NCI-H1417 (cell line): ENCODE data around the gene SUN5.

Experiments
- DNase-seq, 3 experiments: peaks; one replicate each; lab custom pipeline; 2025; lab: John Stamatoyannopoulos, UW

The SUN5 gene

GRCh38 chr20:32993496-32994050 is 10.7 kb downstream of the SUN5 start:
- no peak for DNase-seq

- DNase-seq: no peak
Measured at GRCh38 chr20:32991792-32992641, 12.2 kb downstream of the SUN5 start.

GRCh38 chr20:32991383-32991782 is 12.8 kb downstream of the SUN5 start:
- no peak for DNase-seq

- DNase-seq: no peak
Measured at GRCh38 chr20:32990426-32990825, 13.8 kb downstream of the SUN5 start.

- no peak for DNase-seq
Measured at GRCh38 chr20:32989507-32990283, 14.5 kb downstream of the SUN5 start.

- no peak for DNase-seq
Measured at GRCh38 chr20:32988008-32988407, 16.2 kb downstream of the SUN5 start.

DNA sequence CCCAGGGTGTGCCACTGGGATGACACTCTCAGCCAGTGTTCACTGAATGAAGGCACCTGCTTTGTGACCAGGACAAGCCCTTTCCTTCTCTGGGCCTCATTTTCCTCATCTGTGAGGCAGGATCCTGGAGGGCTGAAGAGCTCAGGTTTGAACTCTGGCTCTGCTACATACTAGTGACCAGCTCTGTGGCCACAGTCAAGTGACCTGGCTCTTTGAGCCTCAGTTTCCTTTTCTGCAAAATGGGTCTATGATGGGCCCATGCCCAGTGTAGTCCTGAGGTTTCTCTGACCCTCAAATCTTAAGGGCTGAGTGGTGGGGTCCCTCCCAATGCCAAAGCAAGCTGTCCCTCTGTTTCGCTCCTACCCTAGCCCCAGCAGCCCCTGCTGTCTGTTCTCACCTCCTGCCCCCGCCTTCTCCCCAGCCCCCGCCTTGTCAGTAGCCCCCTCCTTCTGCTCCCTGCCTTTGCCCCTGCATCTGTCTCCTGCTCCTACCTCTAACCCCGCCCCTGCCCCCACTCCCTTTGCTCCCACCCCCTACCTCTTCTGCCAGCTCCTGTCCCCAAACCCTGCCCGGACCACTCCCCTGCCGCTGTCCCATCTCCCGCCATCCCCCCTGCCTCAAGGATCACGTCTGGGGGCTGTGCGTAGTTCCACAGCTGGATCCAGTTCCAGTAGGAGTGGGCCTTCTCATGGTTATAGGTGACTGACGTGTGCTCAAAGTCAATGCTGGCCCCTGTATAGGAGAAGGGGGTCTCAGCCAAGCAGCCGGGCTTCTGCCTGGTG is 17.0 kb downstream of the SUN5 start:
- no peak for DNase-seq

GRCh38 chr20:32986331-32986966 is 17.8 kb downstream of the SUN5 start:
- DNase-seq: no peak

DNA sequence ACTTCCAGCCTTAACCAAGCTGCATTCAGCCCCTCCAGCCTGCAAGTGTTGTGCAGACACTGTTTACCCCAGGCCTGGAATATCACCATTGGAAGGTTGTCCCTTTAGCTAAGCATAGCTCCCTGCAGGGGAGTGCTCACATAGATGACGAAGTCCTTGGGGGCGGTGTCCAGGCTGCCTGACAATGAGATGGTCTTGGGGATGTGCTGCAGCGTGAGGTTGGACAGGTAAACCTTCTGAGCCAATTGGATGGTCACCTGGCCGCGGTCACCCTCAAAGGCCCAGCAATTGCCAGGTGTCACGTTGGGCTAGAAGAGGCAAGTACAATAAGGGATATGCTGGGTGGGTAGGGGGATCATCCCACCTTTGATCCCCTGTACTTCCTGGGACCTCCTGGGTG is 18.6 kb downstream of the SUN5 start:
- DNase-seq: no peak

DNA sequence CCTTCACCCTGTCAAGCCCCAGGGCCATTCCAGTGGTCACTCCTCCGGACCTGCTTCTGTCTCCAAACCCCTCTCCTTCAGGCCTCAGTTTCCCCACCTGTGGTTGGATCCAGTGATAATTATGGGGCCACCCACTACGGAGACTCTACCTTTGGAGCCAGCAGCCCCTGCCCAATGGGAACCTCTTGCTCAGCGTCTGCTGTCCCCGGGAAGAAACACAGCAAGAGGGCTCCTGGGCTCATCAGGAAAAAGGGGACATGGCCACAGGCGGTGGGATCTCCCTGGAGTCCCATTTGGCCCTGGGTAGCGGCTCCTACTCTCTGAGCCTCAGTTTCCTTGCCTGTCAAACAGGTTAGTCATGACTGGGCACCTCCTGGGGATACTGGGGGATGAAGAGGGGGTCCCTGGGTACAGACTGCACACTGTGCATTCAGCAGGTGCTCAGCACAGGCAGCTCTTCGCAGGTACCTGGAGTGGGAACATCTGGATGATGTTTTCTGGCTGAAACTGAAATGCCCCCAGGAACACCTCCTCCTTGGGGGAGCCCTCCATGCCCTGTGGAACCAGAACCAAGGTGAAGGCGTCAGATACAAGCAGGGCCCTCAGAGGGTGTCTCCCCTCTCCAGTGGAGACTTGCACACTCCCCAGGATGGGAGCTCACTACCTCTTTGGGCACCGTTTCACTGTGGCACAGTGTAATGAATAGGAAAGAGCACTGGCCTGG is 19.4 kb downstream of the SUN5 start:
- no peak for DNase-seq

GRCh38 chr20:32984196-32984595 is 20.0 kb downstream of the SUN5 start:
- no peak for DNase-seq

GRCh38 chr20:32983459-32984112 is 20.6 kb downstream of the SUN5 start:
- DNase-seq: no peak

DNA sequence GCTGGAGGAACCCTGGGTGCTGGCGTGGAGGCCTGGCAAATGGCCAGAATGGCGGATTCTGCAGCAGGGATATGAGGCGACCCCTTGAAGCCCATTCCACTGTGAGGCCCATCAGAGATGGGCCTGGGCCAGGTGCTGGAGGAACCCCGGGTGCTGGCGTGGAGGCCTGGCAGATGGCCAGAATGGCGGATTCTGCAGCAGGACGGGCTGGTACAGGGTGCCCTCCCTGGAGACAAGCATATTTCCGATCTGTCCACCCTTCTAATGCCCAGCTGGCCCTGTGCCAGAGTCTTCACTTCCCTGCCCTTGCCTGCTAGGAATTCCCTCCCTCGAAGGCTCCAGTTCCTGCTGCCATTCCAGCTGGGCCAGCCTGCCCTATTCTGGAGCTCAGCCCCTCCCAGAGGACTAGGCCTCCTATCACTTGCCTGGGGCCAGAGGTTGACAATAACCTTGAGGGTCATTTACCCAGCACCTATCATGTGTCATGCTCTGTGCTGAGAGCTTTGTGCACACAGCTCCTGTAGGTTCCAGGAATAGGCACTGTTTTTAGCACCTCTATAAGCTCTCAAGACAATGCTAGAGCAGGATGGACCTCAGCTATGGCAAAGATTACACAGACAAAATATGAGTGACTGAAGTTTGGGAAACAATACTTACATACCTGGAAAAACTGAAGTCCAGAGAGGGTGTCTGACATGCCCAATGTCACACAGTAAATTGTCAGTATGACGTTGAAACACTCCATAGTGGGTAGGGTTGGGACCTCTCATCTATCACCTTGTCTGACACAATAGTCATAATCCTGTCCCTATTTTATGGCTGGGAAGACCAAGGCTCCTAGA is 21.4 kb downstream of the SUN5 start:
- DNase-seq: peak in 1 of 3 experiments; percentile 18

DNA sequence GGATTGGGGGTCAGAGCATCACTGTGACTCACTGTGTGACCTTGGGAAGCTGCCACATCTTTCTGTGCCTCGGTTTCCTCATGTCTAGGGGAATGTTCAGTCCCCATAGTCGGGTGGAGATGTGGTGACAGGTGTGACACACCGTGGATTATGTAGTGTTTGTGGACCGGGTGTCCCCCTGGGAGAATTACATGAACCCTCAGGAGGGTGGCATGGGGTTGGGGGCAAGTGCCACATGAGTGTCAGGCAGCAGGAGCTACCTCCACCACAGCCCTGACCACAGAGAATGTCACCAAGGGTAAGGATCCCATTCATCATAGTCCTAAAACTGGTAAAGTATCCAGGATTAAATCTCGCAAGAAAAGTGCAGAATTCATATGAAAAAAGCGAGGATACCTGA is 23.2 kb downstream of the SUN5 start:
- no peak for DNase-seq

GRCh38 chr20:32980131-32980941 is 23.9 kb downstream of the SUN5 start:
- no peak for DNase-seq

DNA sequence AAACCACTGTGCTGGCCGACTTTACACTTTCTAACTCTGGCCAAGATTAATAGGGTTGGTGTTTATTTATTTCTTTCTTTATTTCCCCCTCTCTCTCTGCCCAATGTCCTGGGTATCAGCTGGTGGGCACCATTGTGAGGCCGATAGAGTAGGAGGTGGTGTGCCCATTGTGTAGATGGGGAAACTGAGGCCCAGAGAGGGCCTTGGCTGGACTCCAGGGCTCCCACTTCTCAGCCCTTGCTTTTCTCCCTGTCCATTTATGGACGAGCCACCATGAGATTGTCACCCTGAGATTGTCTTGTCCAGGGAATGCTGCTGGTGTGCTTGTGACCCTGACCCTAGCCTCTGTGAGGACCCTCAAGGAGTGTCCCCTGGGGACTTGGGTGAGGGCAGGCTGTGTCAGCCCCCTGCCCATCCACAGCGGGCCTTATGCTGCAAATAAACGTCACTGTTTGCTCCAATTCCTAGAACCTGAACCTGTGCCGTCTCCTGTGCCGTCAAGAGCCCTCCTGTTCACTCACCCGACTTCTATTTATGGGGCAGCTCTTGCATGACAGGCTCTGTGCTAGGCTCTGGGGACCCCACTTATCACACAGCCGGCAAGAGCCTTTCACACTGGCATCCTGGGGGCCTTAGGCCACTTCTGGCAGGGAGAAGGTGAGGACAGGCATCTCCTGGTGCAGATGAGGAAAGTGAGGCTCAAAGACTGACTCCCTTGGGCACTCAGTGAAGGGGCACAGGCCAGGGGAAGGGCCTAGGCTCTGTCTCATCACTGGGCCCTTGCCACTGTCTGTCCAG is 24.8 kb downstream of the SUN5 start:
- DNase-seq: no peak

DNA sequence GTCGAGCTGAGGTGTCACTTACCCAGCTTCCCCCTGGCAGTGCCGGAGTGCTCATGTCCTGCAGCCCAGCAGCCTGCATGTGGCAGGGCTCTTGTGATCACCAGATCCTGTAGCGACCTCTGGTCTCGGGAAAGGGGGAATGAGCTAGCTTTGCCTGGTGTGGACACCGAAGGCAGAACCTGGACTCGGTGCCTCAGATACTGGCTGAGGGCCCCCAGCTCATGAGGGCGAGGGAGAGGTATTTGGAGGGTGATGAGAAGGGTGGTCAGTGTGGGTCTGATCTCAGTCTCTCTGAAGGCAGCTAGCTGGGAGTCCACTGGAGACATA is 26.3 kb downstream of the SUN5 start:
- no peak for DNase-seq
